Measurements from ENCODE around the gene C18orf54. TPM values are rescaled to one million over a fixed set of nuclear protein-coding genes. Genes with fewer than 3 reads are reported as not detected.
"Not testable (repeated sequence)": the region's sequence is repeated elsewhere in the genome, so short reads cannot be mapped to it uniquely, and the experiment has no call there.

C18orf54 gene
- total RNA-seq, result 1 to 10 TPM in 2 of 4 donors, under 1 TPM in 2; 0.84 to 1.7 (median 1.1) TPM

- Histone ChIP-seq H3K4me3 (peak within 1 kb of the TSS; percentile 67 to 78 (median 74)), H3K27me3 (no peaks in the 10 kb centered on the region), H3K4me1 (peaks cover 0 to 19% (median 15%) of the 10 kb centered on the region in 4 donors), H3K27ac (replicated peaks in 1 of 4) (peak within 1 kb of the TSS; percentile 42 to 68 (median 54)), H3K36me3 (peaks cover 0 to 4% (median 0%) of the 10 kb centered on the region in 4 donors), H3K9me3 (no peaks in the 10 kb centered on the region)
- WGBS, result 1% methylated on average over 40 of the region's 62 CpGs
- DNase-seq (ENCODE audit: extremely low spot score), result peak; percentile 95
- intact Hi-C loops (cut with DNase I), result no loop called here
- TF ChIP-seq POLR2A (IDR thresholded peaks at IDR 0.05; ENCODE audit: low read depth) (no peak), CTCF (IDR thresholded peaks at IDR 0.05) (peak; percentile 23 to 28 (median 25)), POLR2AphosphoS5 (IDR thresholded peaks at IDR 0.05) (peak; percentile 57 to 92)
These were observed at the start of gene C18orf54, which contains the start of gene STARD6 for GRCh38 chr18:54357660-54358494. Gene C18orf54 (plus strand): TSS chr18:54357906. CDS start chr18:54360573, 2,667 bp downstream. Gene STARD6 (minus strand): TSS chr18:54357858. CDS start chr18:54354573, 3,285 bp downstream.

- H3K4me1 ChIP-seq; H3K27ac ChIP-seq (replicated peaks in 1 of 4); DNase-seq (ENCODE audit: extremely low spot score); intact Hi-C loops (cut with DNase I); H3K36me3 ChIP-seq; H3K27me3 ChIP-seq; H3K4me3 ChIP-seq; H3K9me3 ChIP-seq: not testable (repeated sequence)
- WGBS, result 100% methylated on average over 6 of the region's 8 CpGs
These were observed 48.1 kb upstream of the C18orf54 start for GRCh38 chr18:54309564-54309963.

GRCh38 chr18:54316071-54316820 is 41.5 kb upstream of the C18orf54 start:
- no peaks in the 10 kb centered on the region for H3K36me3 ChIP-seq
- H3K9me3 ChIP-seq, result no peaks in the 10 kb centered on the region
- no peak overlapping the region for H3K27ac ChIP-seq (replicated peaks in 1 of 4)
- H3K4me3 ChIP-seq, result no peak overlapping the region
- no peak for TF ChIP-seq POLR2AphosphoS5 (IDR thresholded peaks at IDR 0.05)
- no peak for DNase-seq (ENCODE audit: extremely low spot score)
- intact Hi-C loops (cut with DNase I), result no loop called here
- no peaks in the 10 kb centered on the region for H3K27me3 ChIP-seq
- no peaks in the 10 kb centered on the region for H3K4me1 ChIP-seq

- TF ChIP-seq POLR2A (IDR thresholded peaks at IDR 0.05; ENCODE audit: low read depth), result no peak
- TF ChIP-seq EP300 (IDR thresholded peaks at IDR 0.05), result no peak
- TF ChIP-seq POLR2AphosphoS5 (IDR thresholded peaks at IDR 0.05), result no peak
- no peak for TF ChIP-seq CTCF (IDR thresholded peaks at IDR 0.05)
- Histone ChIP-seq H3K27ac (replicated peaks in 1 of 4) (no peak overlapping the region), H3K27me3 (no peaks in the 10 kb centered on the region), H3K36me3 (no peaks in the 10 kb centered on the region), H3K4me1 (no peaks in the 10 kb centered on the region), H3K9me3 (no peaks in the 10 kb centered on the region), H3K4me3 (no peak overlapping the region)
- no peak for DNase-seq (ENCODE audit: extremely low spot score)
- intact Hi-C loops (cut with DNase I), result no loop called here
These were observed 34.1 kb upstream of the C18orf54 start for GRCh38 chr18:54323561-54323960.

- Histone ChIP-seq H3K4me3 (no peak overlapping the region), H3K9me3 (no peaks in the 10 kb centered on the region), H3K4me1 (no peaks in the 10 kb centered on the region), H3K27ac (replicated peaks in 1 of 4) (no peak overlapping the region), H3K36me3 (no peaks in the 10 kb centered on the region), H3K27me3 (no peaks in the 10 kb centered on the region)
- WGBS, result 90% methylated on average over 2 of the region's 2 CpGs
- no peak for TF ChIP-seq EP300 (IDR thresholded peaks at IDR 0.05)
- TF ChIP-seq CTCF (IDR thresholded peaks at IDR 0.05), result no peak
- TF ChIP-seq POLR2A (IDR thresholded peaks at IDR 0.05; ENCODE audit: low read depth), result no peak
- no peak for TF ChIP-seq POLR2AphosphoS5 (IDR thresholded peaks at IDR 0.05)
- no peak for DNase-seq (ENCODE audit: extremely low spot score)
- intact Hi-C loops (cut with DNase I), result no loop called here
These were observed 33.7 kb upstream of the C18orf54 start for GRCh38 chr18:54323970-54324369.

Measured in esophagus muscularis mucosa (tissue), 4 donors.